CD14-positive monocyte (primary cell): Measurements from ENCODE around the gene FKBP15. TPM values are rescaled to one million over a fixed set of nuclear protein-coding genes. Genes with fewer than 3 reads are reported as not detected.
"Not testable (repeated sequence)": the region's sequence is repeated elsewhere in the genome, so short reads cannot be mapped to it uniquely, and the experiment has no call there.

Experiments
- DNase-seq, 3 donors: peaks; one replicate each; pipeline ENCODE4 v3.0.0-alpha.2; 2011 to 2022
- H2AFZ ChIP-seq: 2 replicates; pipeline ENCODE4 v1.6.0; 2012; ENCODE audit warnings: mild to moderate bottlenecking, low read depth, low read length, inconsistent platforms; ENCODE audit not compliant: insufficient read depth, poor library complexity, severe bottlenecking
- H3K27ac ChIP-seq, 2 donors: 1 replicate in 1 of 2; 2 replicates in 1 of 2; pipeline ENCODE4 v1.5.1; 2012 to 2013; ENCODE audit warnings: low read length in 2 of 2, control low read depth in 1 of 2, inconsistent platforms in 1 of 2, low read depth in 1 of 2, mild to moderate bottlenecking in 1 of 2
- H3K27me3 ChIP-seq, 2 donors: one replicate each; pipeline versions ENCODE4 v1.6.0 to v1.6.1; 2011 to 2013; ENCODE audit warnings: low read length in 2 of 2; ENCODE audit not compliant: control insufficient read depth in 2 of 2, insufficient read depth in 2 of 2
- H3K36me3 ChIP-seq, 2 donors: replicated peaks in 1 of 2; 1 replicate in 1 of 2; 2 replicates in 1 of 2; pipeline versions ENCODE4 v1.5.1 to v1.6.1; 2012 to 2013; ENCODE audit warnings: low read length in 2 of 2, control low read depth in 1 of 2, inconsistent platforms in 1 of 2, mild to moderate bottlenecking in 1 of 2; ENCODE audit not compliant: insufficient read depth in 2 of 2, control insufficient read depth in 1 of 2
- H3K4me1 ChIP-seq, 2 donors: 1 replicate in 1 of 2; 2 replicates in 1 of 2; pipeline versions ENCODE4 v1.5.1 to v1.6.1; 2012 to 2013; ENCODE audit warnings: low read length in 2 of 2, control low read depth in 1 of 2, inconsistent platforms in 1 of 2, mild to moderate bottlenecking in 1 of 2, moderate library complexity in 1 of 2; ENCODE audit not compliant: insufficient read depth in 2 of 2, control insufficient read depth in 1 of 2
- H3K4me2 ChIP-seq: replicated peaks from 2 replicates; pipeline ENCODE3; 2012; ENCODE audit warnings: low read length, moderate library complexity, mild to moderate bottlenecking; ENCODE audit not compliant: poor library complexity, severe bottlenecking; ENCODE audit errors: extremely low read depth
- H3K4me3 ChIP-seq, 3 experiments: fragments of 200-600 bp in 1 of 3; sonication (generic) in 1 of 3; replicated peaks in 1 of 3; 1 replicate in 2 of 3; 2 replicates in 1 of 3; pipeline ENCODE4 v1.5.1; 2011 to 2013; ENCODE audit warnings: low read length in 3 of 3, mild to moderate bottlenecking in 3 of 3, control low read depth in 2 of 3, low read depth in 2 of 3, inconsistent platforms in 1 of 3, moderate library complexity in 1 of 3
- H3K79me2 ChIP-seq: 2 replicates; pipeline ENCODE4 v1.6.0; 2012; ENCODE audit warnings: mild to moderate bottlenecking, control low read depth, inconsistent platforms, low read length, moderate library complexity; ENCODE audit not compliant: insufficient read depth
- H3K9ac ChIP-seq: 2 replicates; pipeline ENCODE4 v1.6.0; 2017; ENCODE audit warnings: low read length, mild to moderate bottlenecking; ENCODE audit not compliant: insufficient read depth, poor library complexity, severe bottlenecking
- H3K9me3 ChIP-seq, 2 donors: replicated peaks in 1 of 2; 1 replicate in 1 of 2; 2 replicates in 1 of 2; pipeline versions ENCODE4 v1.5.1 to v1.6.1; 2012 to 2013; ENCODE audit warnings: low read length in 2 of 2, control low read depth in 1 of 2; ENCODE audit not compliant: control insufficient read depth in 1 of 2, insufficient read depth in 1 of 2
- H4K20me1 ChIP-seq: 2 replicates; pipeline ENCODE4 v1.6.0; 2012; ENCODE audit warnings: mild to moderate bottlenecking, low read length, control low read depth, moderate library complexity; ENCODE audit not compliant: insufficient read depth
- H3K27ac Mint-ChIP-seq, 7 donors: one replicate each; pipeline ENCODE4 v1.8.0; 2020; ENCODE audit warnings: mild to moderate bottlenecking in 7 of 7, mixed read lengths in 7 of 7, moderate library complexity in 6 of 7, inconsistent platforms in 2 of 7
- H3K27me3 Mint-ChIP-seq, 3 donors: one replicate each; pipeline ENCODE4 v1.8.0; 2021 to 2022; ENCODE audit warnings: low read depth in 3 of 3, mild to moderate bottlenecking in 3 of 3, mixed read lengths in 3 of 3, moderate library complexity in 3 of 3, inconsistent platforms in 1 of 3
- H3K36me3 Mint-ChIP-seq, 2 donors: one replicate each; pipeline ENCODE4 v1.8.0; 2020; ENCODE audit warnings: mixed read lengths in 2 of 2, inconsistent platforms in 1 of 2, mild to moderate bottlenecking in 1 of 2
- H3K4me1 Mint-ChIP-seq: one replicate; pipeline ENCODE4 v1.8.0; 2020; ENCODE audit warnings: mild to moderate bottlenecking, mixed read lengths
- H3K4me3 Mint-ChIP-seq, 2 donors: one replicate each; pipeline ENCODE4 v1.8.0; 2020; ENCODE audit warnings: mild to moderate bottlenecking in 2 of 2, mixed read lengths in 2 of 2, moderate library complexity in 1 of 2
- H3K9me3 Mint-ChIP-seq, 7 donors: one replicate each; pipeline ENCODE4 v1.8.0; 2020 to 2022; ENCODE audit warnings: mixed read lengths in 7 of 7, mild to moderate bottlenecking in 6 of 7, moderate library complexity in 6 of 7, inconsistent platforms in 2 of 7
- CTCF ChIP-seq: fragments of 200-600 bp; IDR thresholded peaks from one replicate; pipeline ENCODE4 v1.8.0; 2022; ENCODE audit warnings: antibody characterized with exemption, mild to moderate bottlenecking
- WGBS: methylation state at CpG from one replicate; pipeline ENCODE4 v1.1.5; 2013; ENCODE audit warnings: missing lambda C conversion rate; ENCODE audit not compliant: insufficient coverage; 5-methylcytosine and 5-hydroxymethylcytosine counted together
- intact Hi-C, 2 donors: fragments of 100-400 bp; cut with micrococcal nuclease; formaldehyde crosslinking; loops; one replicate each; pipeline versions ENCODE4 v1.15.0 to v1.15.1; 2023
- polyA plus RNA-seq, 3 donors: library from polyadenylated mRNA; depleted of rRNA in 1 of 3; unstranded in 2 of 3; stranded (reverse) in 1 of 3; fragments of 300-500 nt in 2 of 3; fragments of >200 nt in 1 of 3; fragmentation: Illumina TruSeq in 2 of 3; gene quantifications; 1 replicate in 2 of 3; 2 replicates in 1 of 3; pipeline ENCODE4 v1.2.3, GENCODE V29; 2012 to 2021

FKBP15 gene
- polyA plus RNA-seq, 3 donors, result 32.3 to 120 (median 55.7) TPM

- H3K9me3 ChIP-seq, result peaks cover 10 to 13% of the 10 kb centered on the region in 2 donors
- no peak overlapping the region for H2AFZ ChIP-seq
- no peak overlapping the region for H3K4me2 ChIP-seq
- 100% methylated on average over 4 of the region's 5 CpGs for whole genome bisulfite sequencing
- Mint-ChIP-seq H3K27ac (no peak overlapping the region), H3K9me3 (peaks cover 8 to 32% (median 24%) of the 10 kb centered on the region in 7 donors), H3K36me3 (no peaks in the 10 kb centered on the region), H3K4me3 (no peak overlapping the region), H3K4me1 (peaks cover 4% of the 10 kb centered on the region), H3K27me3 (peaks cover 9 to 17% (median 14%) of the 10 kb centered on the region in 3 donors)
- H4K20me1 ChIP-seq, result no peaks in the 10 kb centered on the region
- intact Hi-C loops, result no loop called here
- H3K27ac ChIP-seq, result no peak overlapping the region
- H3K4me3 ChIP-seq, result no peak overlapping the region
- no peaks in the 10 kb centered on the region for H3K36me3 ChIP-seq
- H3K4me1 ChIP-seq, result peaks cover 4% of the 10 kb centered on the region in 2 donors
- no peak for DNase-seq
- TF ChIP-seq CTCF, result no peak
- H3K79me2 ChIP-seq, result no peaks in the 10 kb centered on the region
- H3K9ac ChIP-seq, result no peak overlapping the region
- peaks cover 2 to 3% of the 10 kb centered on the region in 2 donors for H3K27me3 ChIP-seq
Observed at GRCh38 chr9:113143432-113144227, 77.4 kb downstream of the FKBP15 start.

GRCh38 chr9:113140896-113141295, 80.2 kb downstream of the FKBP15 start:
- peaks cover 11 to 28% (median 22%) of the 10 kb centered on the region in 3 donors for H3K27me3 Mint-ChIP-seq
- WGBS, result 98% methylated on average over 7 of the region's 9 CpGs
- not testable (repeated sequence) for H3K27me3 ChIP-seq

More at GRCh38 chr9:113140896-113141295, 80.2 kb downstream of the FKBP15 start:
- H2AFZ ChIP-seq, H3K4me1 Mint-ChIP-seq, H3K36me3 ChIP-seq, intact Hi-C loops, H3K4me1 ChIP-seq, H3K79me2 ChIP-seq, H4K20me1 ChIP-seq, H3K9ac ChIP-seq, DNase-seq, H3K27ac ChIP-seq, H3K4me3 ChIP-seq, H3K4me2 ChIP-seq, H3K27ac Mint-ChIP-seq, H3K4me3 Mint-ChIP-seq, H3K36me3 Mint-ChIP-seq: not testable (repeated sequence)
- H3K9me3 ChIP-seq, result peaks cover 10 to 13% of the 10 kb centered on the region in 2 donors
- H3K9me3 Mint-ChIP-seq, result peaks cover 8 to 33% (median 24%) of the 10 kb centered on the region in 7 donors
